Measurements from ENCODE around the gene SHISA8. TPM values are rescaled to one million over a fixed set of nuclear protein-coding genes. Genes with fewer than 3 reads are reported as not detected.
A peak's percentile ranks its signal among the peaks of the same experiment; 100 is the strongest.

The SHISA8 gene
- polyA plus RNA-seq, 3 donors = not detected

- H3K4me1 ChIP-seq (ENCODE audit: control insufficient read depth in 1 of 2, insufficient read depth in 2 of 2, low read length in 2 of 2) = peaks cover 43 to 57% of the 10 kb centered on the region in 2 donors
- no peak overlapping the region for H3K27ac Mint-ChIP-seq
- no peak overlapping the region for H3K4me3 Mint-ChIP-seq
- H3K9me3 Mint-ChIP-seq = peaks cover 0 to 11% (median 5%) of the 10 kb centered on the region in 7 donors
- no peaks in the 10 kb centered on the region for H4K20me1 ChIP-seq (ENCODE audit: insufficient read depth, low read length)
- WGBS (ENCODE audit: insufficient coverage) = 78% methylated on average over 3 of the region's 5 CpGs
- no peak overlapping the region for H3K4me2 ChIP-seq (replicated peaks; ENCODE audit: extremely low read depth, low read length, poor library complexity, severe bottlenecking)
- H3K79me2 ChIP-seq (ENCODE audit: insufficient read depth, low read length) = no peaks in the 10 kb centered on the region
- H3K4me3 ChIP-seq (replicated peaks in 1 of 3; ENCODE audit: low read depth in 2 of 3, low read length in 3 of 3) = no peak overlapping the region
- no peak overlapping the region for H3K9ac ChIP-seq (ENCODE audit: insufficient read depth, low read length, poor library complexity, severe bottlenecking)
- peaks cover 25 to 43% (median 35%) of the 10 kb centered on the region in 3 donors for H3K27me3 Mint-ChIP-seq (ENCODE audit: low read depth in 3 of 3)
- intact Hi-C loops (cut with micrococcal nuclease) = no loop called here
- no peaks in the 10 kb centered on the region for H3K9me3 ChIP-seq (replicated peaks in 1 of 2; ENCODE audit: control insufficient read depth in 1 of 2, insufficient read depth in 1 of 2, low read length in 2 of 2)
- peaks cover 0 to 4% of the 10 kb centered on the region in 2 donors for H3K36me3 Mint-ChIP-seq
- no peak for DNase-seq
- peaks cover 8 to 28% of the 10 kb centered on the region in 2 donors for H3K27me3 ChIP-seq (ENCODE audit: control insufficient read depth in 2 of 2, insufficient read depth in 2 of 2, low read length in 2 of 2)
- no peak overlapping the region for H2AFZ ChIP-seq (ENCODE audit: insufficient read depth, low read depth, low read length, poor library complexity, severe bottlenecking)
- TF ChIP-seq CTCF (IDR thresholded peaks at IDR 0.05) = no peak
- peaks cover 43% of the 10 kb centered on the region for H3K4me1 Mint-ChIP-seq
- H3K27ac ChIP-seq (ENCODE audit: low read depth in 1 of 2, low read length in 2 of 2) = no peak overlapping the region
- H3K36me3 ChIP-seq (replicated peaks in 1 of 2; ENCODE audit: control insufficient read depth in 1 of 2, insufficient read depth in 2 of 2, low read length in 2 of 2) = no peaks in the 10 kb centered on the region
These were observed 7.5 kb upstream of the SHISA8 start for GRCh38 chr22:41922328-41922727.

DNA sequence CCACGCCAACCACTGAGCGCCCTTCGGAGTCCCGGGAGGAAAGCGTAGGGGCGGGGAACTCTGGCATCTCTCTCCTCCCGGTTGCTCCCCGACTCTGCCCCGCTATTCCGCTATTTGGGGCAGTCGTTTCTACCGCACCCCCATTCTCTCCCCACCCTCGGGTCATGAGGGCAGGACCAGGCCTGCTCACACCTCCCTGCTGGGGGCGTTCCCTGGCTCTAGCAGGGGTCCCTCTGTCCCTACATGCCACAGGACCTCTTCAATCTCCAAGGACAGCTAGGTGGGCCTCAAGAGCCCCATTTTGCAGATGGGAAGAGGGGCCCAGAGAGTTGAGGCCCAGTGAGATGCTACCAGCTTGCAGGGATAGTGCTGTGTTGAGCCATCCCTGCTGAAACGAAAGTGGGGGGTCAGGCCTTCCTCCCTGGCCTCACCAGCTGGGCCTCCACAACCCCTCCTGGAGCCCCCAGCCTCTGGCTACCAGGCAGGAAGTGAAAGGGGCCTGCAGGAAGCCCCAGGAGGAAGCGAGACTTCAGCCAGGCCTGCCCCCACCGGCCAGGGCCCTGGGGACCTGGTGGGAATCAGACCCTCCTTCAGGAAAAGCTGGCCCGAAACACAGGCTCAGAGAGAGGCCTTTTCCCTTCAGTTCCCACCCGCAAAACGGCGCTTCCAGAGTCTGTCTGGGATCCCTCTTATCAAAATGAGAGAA lies 5.5 kb upstream of the SHISA8 start:
- peak overlapping the region; percentile 81 to 90 for H3K4me3 Mint-ChIP-seq
- DNase-seq = peak in 1 of 3 donors; percentile 12
- peaks cover 38 to 46% of the 10 kb centered on the region in 2 donors for H3K4me1 ChIP-seq (ENCODE audit: control insufficient read depth in 1 of 2, insufficient read depth in 2 of 2, low read length in 2 of 2)
- peaks cover 31 to 45% (median 41%) of the 10 kb centered on the region in 3 donors for H3K27me3 Mint-ChIP-seq (ENCODE audit: low read depth in 3 of 3)
- no peak for TF ChIP-seq CTCF (IDR thresholded peaks at IDR 0.05)
- peaks cover 45% of the 10 kb centered on the region for H3K4me1 Mint-ChIP-seq
- H3K9ac ChIP-seq (ENCODE audit: insufficient read depth, low read length, poor library complexity, severe bottlenecking) = peak overlapping the region; percentile 59
- 0% methylated on average over 11 of the region's 21 CpGs for WGBS (ENCODE audit: insufficient coverage)
- H3K9me3 ChIP-seq (replicated peaks in 1 of 2; ENCODE audit: control insufficient read depth in 1 of 2, insufficient read depth in 1 of 2, low read length in 2 of 2) = peaks cover 0 to 10% of the 10 kb centered on the region in 2 donors
- peaks cover 17 to 32% of the 10 kb centered on the region in 2 donors for H3K27me3 ChIP-seq (ENCODE audit: control insufficient read depth in 2 of 2, insufficient read depth in 2 of 2, low read length in 2 of 2)
- H3K79me2 ChIP-seq (ENCODE audit: insufficient read depth, low read length) = no peaks in the 10 kb centered on the region
- H3K36me3 ChIP-seq (replicated peaks in 1 of 2; ENCODE audit: control insufficient read depth in 1 of 2, insufficient read depth in 2 of 2, low read length in 2 of 2) = no peaks in the 10 kb centered on the region
- H3K27ac Mint-ChIP-seq = peak overlapping the region in 4 of 7 donors; percentile 35 to 85 (median 56)
- peaks cover 0 to 13% (median 3%) of the 10 kb centered on the region in 7 donors for H3K9me3 Mint-ChIP-seq
- H3K27ac ChIP-seq (ENCODE audit: low read depth in 1 of 2, low read length in 2 of 2) = peak overlapping the region in 1 of 2 donors; percentile 6
- peak overlapping the region; percentile 91 for H2AFZ ChIP-seq (ENCODE audit: insufficient read depth, low read depth, low read length, poor library complexity, severe bottlenecking)
- intact Hi-C loops (cut with micrococcal nuclease) = no loop called here
- peaks cover 2 to 4% of the 10 kb centered on the region in 2 donors for H3K36me3 Mint-ChIP-seq
- peak overlapping the region; percentile 58 to 88 (median 62) for H3K4me3 ChIP-seq (replicated peaks in 1 of 3; ENCODE audit: low read depth in 2 of 3, low read length in 3 of 3)
- H3K4me2 ChIP-seq (replicated peaks; ENCODE audit: extremely low read depth, low read length, poor library complexity, severe bottlenecking) = peak overlapping the region; percentile 99
- H4K20me1 ChIP-seq (ENCODE audit: insufficient read depth, low read length) = peaks cover 1% of the 10 kb centered on the region

Data from CD14-positive monocyte (primary cell).